ENCODE results near the gene GEN1. TPM values are rescaled to one million over a fixed set of nuclear protein-coding genes. Genes with fewer than 3 reads are reported as not detected.

The GEN1 gene
- total and polyA plus RNA-seq, 2 of the 13 experiments (the other 11 are each of a cell fraction or from before 2014, with no cell fraction given): 9.9 to 27.1 TPM

DNA sequence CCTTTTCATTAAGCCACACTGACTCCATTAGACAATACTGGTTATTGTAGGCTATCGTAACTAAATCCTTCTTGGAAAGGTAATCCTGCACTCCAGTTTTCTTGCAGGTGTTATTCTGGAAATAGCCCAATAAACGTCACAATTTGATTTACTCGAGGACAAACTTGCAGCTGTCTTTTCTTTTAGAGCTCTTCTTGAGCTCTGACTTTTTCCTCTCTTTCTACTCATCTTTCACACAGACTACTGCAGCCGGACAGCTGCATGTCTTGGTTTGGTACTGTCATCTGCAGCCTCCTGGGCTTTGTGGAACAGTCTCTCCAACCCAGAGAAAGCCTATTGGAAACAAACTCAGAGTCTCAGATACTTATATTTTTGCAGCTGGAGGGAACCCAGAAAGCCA, 39.4 kb downstream of the GEN1 start:
- intact Hi-C loops (cut with micrococcal nuclease; ENCODE audit: unreplicated experiment): no loop called here
- Histone ChIP-seq H4K20me1 (ENCODE audit: insufficient read depth, low read length) (no peaks in the 10 kb centered on the region), H3K4me3 (replicated peaks in 1 of 3; ENCODE audit: insufficient read depth in 1 of 3, low read depth in 2 of 3, low read length in 3 of 3) (no peak overlapping the region), H3K9ac (ENCODE audit: insufficient read depth, low read depth, low read length) (no peak overlapping the region), H3K27me3 (ENCODE audit: control insufficient read depth in 1 of 2, insufficient read depth in 2 of 2, low read length in 2 of 2) (peaks cover 2 to 6% of the 10 kb centered on the region in 2 experiments; a peak in 4 of 5 replicates), H3K9me3 (ENCODE audit: low read length) (no peaks in the 10 kb centered on the region), H3K27ac (ENCODE audit: extremely low read length, insufficient read depth, low read length) (no peak overlapping the region), H3K79me2 (ENCODE audit: insufficient read depth, low read length) (no peaks in the 10 kb centered on the region), H2AFZ (ENCODE audit: low read length) (no peak overlapping the region), H3K4me2 (ENCODE audit: low read depth, low read length) (no peak overlapping the region), H3K4me1 (ENCODE audit: insufficient read depth, low read length) (no peaks in the 10 kb centered on the region), H3K36me3 (replicated peaks in 1 of 2; ENCODE audit: control insufficient read depth in 1 of 2, insufficient read depth in 2 of 2, low read length in 2 of 2) (no peaks in the 10 kb centered on the region)
- DNase-seq (ENCODE audit: low spot score) (no peak), FAIRE-seq (no peak), ATAC-seq (no peak)
- ChIA-PET POLR2A (no interaction called here), CTCF (ENCODE audit: low intra/inter-chr PET ratio, low total read pairs) (no interaction called here)
- in situ Hi-C loops (cut with HindIII; ENCODE audit: extremely low pct_ligation_motif_present, low pct_unique_long_range_greater_than_20kb): no loop called here
- WGBS (ENCODE audit: low lambda C conversion rate): 16% methylated on average over 4 of the region's 4 CpGs
- BruUV-seq (replicated peaks): no TSS peak
- no peak for TF ChIP-seq MED1 (CRISPR knock-in tag; IDR thresholded peaks at IDR 0.05)
- TF ChIP-seq ZNF549 (CRISPR knock-in tag; IDR thresholded peaks at IDR 0.05): no peak
- TF ChIP-seq MBNL3 (CRISPR knock-in tag; conservative IDR thresholded peaks at IDR 0.05): no peak
- TF ChIP-seq TOPORS (CRISPR knock-in tag; IDR thresholded peaks at IDR 0.05): no peak
- no peak for TF ChIP-seq SOX6 (IDR thresholded peaks at IDR 0.05)
- TF ChIP-seq SOX6 (CRISPR knock-in tag; IDR thresholded peaks at IDR 0.05): no peak
- no peak for TF ChIP-seq ZNF251 (CRISPR knock-in tag; IDR thresholded peaks at IDR 0.05)
- TF ChIP-seq, protein P1, sequence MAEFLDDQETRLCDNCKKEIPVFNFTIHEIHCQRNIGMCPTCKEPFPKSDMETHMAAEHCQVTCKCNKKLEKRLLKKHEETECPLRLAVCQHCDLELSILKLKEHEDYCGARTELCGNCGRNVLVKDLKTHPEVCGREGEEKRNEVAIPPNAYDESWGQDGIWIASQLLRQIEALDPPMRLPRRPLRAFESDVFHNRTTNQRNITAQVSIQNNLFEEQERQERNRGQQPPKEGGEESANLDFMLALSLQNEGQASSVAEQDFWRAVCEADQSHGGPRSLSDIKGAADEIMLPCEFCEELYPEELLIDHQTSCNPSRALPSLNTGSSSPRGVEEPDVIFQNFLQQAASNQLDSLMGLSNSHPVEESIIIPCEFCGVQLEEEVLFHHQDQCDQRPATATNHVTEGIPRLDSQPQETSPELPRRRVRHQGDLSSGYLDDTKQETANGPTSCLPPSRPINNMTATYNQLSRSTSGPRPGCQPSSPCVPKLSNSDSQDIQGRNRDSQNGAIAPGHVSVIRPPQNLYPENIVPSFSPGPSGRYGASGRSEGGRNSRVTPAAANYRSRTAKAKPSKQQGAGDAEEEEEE (CRISPR knock-in tag; IDR thresholded peaks at IDR 0.05; ENCODE audit: borderline replicate concordance): no peak
- TF ChIP-seq MTF2 (CRISPR knock-in tag; IDR thresholded peaks at IDR 0.05; ENCODE audit: borderline replicate concordance): no peak
- TF ChIP-seq, protein P2, sequence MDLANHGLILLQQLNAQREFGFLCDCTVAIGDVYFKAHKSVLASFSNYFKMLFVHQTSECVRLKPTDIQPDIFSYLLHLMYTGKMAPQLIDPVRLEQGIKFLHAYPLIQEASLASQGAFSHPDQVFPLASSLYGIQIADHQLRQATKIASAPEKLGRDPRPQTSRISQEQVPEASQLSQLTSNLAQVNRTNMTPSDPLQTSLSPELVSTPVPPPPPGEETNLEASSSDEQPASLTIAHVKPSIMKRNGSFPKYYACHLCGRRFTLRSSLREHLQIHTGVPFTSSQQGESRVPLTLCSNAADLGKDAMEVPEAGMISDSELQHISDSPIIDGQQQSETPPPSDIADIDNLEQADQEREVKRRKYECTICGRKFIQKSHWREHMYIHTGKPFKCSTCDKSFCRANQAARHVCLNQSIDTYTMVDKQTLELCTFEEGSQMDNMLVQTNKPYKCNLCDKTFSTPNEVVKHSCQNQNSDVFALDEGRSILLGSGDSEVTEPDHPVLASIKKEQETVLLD (CRISPR knock-in tag; IDR thresholded peaks at IDR 0.05; ENCODE audit: low read depth): no peak
- TF ChIP-seq KDM1A (CRISPR knock-in tag; IDR thresholded peaks at IDR 0.05): no peak
- TF ChIP-seq SMC3 (IDR thresholded peaks at IDR 0.05; ENCODE audit: low read length): no peak
- TF ChIP-seq, protein P3, sequence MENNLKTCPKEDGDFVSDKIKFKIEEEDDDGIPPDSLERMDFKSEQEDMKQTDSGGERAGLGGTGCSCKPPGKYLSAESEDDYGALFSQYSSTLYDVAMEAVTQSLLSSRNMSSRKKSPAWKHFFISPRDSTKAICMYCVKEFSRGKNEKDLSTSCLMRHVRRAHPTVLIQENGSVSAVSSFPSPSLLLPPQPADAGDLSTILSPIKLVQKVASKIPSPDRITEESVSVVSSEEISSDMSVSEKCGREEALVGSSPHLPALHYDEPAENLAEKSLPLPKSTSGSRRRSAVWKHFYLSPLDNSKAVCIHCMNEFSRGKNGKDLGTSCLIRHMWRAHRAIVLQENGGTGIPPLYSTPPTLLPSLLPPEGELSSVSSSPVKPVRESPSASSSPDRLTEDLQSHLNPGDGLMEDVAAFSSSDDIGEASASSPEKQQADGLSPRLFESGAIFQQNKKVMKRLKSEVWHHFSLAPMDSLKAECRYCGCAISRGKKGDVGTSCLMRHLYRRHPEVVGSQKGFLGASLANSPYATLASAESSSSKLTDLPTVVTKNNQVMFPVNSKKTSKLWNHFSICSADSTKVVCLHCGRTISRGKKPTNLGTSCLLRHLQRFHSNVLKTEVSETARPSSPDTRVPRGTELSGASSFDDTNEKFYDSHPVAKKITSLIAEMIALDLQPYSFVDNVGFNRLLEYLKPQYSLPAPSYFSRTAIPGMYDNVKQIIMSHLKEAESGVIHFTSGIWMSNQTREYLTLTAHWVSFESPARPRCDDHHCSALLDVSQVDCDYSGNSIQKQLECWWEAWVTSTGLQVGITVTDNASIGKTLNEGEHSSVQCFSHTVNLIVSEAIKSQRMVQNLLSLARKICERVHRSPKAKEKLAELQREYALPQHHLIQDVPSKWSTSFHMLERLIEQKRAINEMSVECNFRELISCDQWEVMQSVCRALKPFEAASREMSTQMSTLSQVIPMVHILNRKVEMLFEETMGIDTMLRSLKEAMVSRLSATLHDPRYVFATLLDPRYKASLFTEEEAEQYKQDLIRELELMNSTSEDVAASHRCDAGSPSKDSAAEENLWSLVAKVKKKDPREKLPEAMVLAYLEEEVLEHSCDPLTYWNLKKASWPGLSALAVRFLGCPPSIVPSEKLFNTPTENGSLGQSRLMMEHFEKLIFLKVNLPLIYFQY (CRISPR knock-in tag; IDR thresholded peaks at IDR 0.05; ENCODE audit: borderline replicate concordance): no peak
- no peak for TF ChIP-seq PITX1 (CRISPR knock-in tag; IDR thresholded peaks at IDR 0.05)
- no peak for TF ChIP-seq MAZ (IDR thresholded peaks at IDR 0.05; ENCODE audit: borderline replicate concordance, low read depth, low read length)
- no peak for TF ChIP-seq MAZ (CRISPR knock-in tag; IDR thresholded peaks at IDR 0.05; ENCODE audit: low read depth)
- no peak for TF ChIP-seq ZNF124 (CRISPR knock-in tag; IDR thresholded peaks at IDR 0.05)
- TF ChIP-seq, protein P4, sequence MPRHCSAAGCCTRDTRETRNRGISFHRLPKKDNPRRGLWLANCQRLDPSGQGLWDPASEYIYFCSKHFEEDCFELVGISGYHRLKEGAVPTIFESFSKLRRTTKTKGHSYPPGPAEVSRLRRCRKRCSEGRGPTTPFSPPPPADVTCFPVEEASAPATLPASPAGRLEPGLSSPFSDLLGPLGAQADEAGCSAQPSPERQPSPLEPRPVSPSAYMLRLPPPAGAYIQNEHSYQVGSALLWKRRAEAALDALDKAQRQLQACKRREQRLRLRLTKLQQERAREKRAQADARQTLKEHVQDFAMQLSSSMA (CRISPR knock-in tag; IDR thresholded peaks at IDR 0.05): no peak
- TF ChIP-seq ZIK1 (CRISPR knock-in tag; IDR thresholded peaks at IDR 0.05; ENCODE audit: borderline replicate concordance, low read depth): no peak
- no peak for TF ChIP-seq ZNF230 (CRISPR knock-in tag; IDR thresholded peaks at IDR 0.05)

Data from HepG2 (cell line).